IMR-90 (cell line): ENCODE measurements around the gene TRAPPC12. TPM values are rescaled to one million over a fixed set of nuclear protein-coding genes. Genes with fewer than 3 reads are reported as not detected.

Experiments
- ATAC-seq: fragments of 200-7000 bp; cut with Tn5 transposase; 2 replicates; pipeline ENCODE4 v1.9.1; 2020; ENCODE audit warnings: low read depth, mild to moderate bottlenecking, moderate library complexity
- BruUV-seq: library from RNA; stranded (reverse); fragments of 400-500 nt; replicated peaks from 2 replicates; lab custom pipeline; 2021; lab: Mats Ljungman, UMichigan
- CTCF ChIA-PET: fragments of 300-600 bp; formaldehyde crosslinking; extraction: SDS; loops from one replicate; lab custom pipeline; 2021; ENCODE audit warnings: antibody characterized with exemption; lab: Yijun Ruan, JAX
- POLR2A ChIA-PET: fragments of 300-600 bp; sonication (Branson Sonifier 250); formaldehyde crosslinking; loops from one replicate; lab custom pipeline; 2022; ENCODE audit warnings: antibody characterized with exemption; ENCODE audit not compliant: unreplicated experiment; lab: Charles Lee
- DNase-seq: peaks from one replicate; pipeline ENCODE4 v3.0.0; 2013
- H2AFZ ChIP-seq: replicated peaks from 2 replicates; pipeline ENCODE3; 2013; ENCODE audit warnings: low read length, mild to moderate bottlenecking; ENCODE audit not compliant: poor library complexity
- H2AK5ac ChIP-seq: 2 replicates; pipeline ENCODE4 v1.6.1; 2013; ENCODE audit warnings: low read depth, low read length, inconsistent platforms
- H2AK9ac ChIP-seq: replicated peaks from 2 replicates; pipeline ENCODE3; 2013; ENCODE audit warnings: mild to moderate bottlenecking, low read depth, low read length, moderate library complexity; ENCODE audit not compliant: poor library complexity
- H2BK120ac ChIP-seq: 2 replicates; pipeline ENCODE4 v1.6.1; 2013; ENCODE audit warnings: low read depth, low read length, inconsistent platforms
- H2BK15ac ChIP-seq: 3 replicates; pipeline ENCODE4 v1.6.1; 2013; ENCODE audit warnings: low read depth, low read length, inconsistent platforms
- H2BK20ac ChIP-seq: 2 replicates; pipeline ENCODE4 v1.6.1; 2013; ENCODE audit warnings: low read depth, mild to moderate bottlenecking, inconsistent platforms, low read length, moderate library complexity
- H2BK5ac ChIP-seq: 2 replicates; pipeline ENCODE4 v1.6.1; 2013; ENCODE audit warnings: mild to moderate bottlenecking, low read depth, low read length, inconsistent platforms; ENCODE audit not compliant: poor library complexity, severe bottlenecking
- H3K14ac ChIP-seq: replicated peaks from 2 replicates; pipeline ENCODE4 v1.6.1; 2013; ENCODE audit warnings: low read depth, low read length, inconsistent platforms
- H3K18ac ChIP-seq: 2 replicates; pipeline ENCODE4 v1.6.1; 2013; ENCODE audit warnings: low read depth, low read length, control low read depth
- H3K23ac ChIP-seq: 2 replicates; pipeline ENCODE4 v1.6.1; 2013; ENCODE audit warnings: low read depth, low read length, inconsistent platforms
- H3K27ac ChIP-seq: 2 replicates; pipeline ENCODE4 v1.5.1; 2013; ENCODE audit warnings: mild to moderate bottlenecking, control low read depth, low read length; ENCODE audit not compliant: insufficient read depth
- H3K27me3 ChIP-seq: 2 replicates; pipeline ENCODE4 v1.6.1; 2013; ENCODE audit warnings: low read length; ENCODE audit not compliant: control insufficient read depth, insufficient read depth
- H3K36me3 ChIP-seq: 2 replicates; pipeline ENCODE4 v1.6.1; 2013; ENCODE audit warnings: low read length, mixed read lengths; ENCODE audit not compliant: control insufficient read depth, insufficient read depth
- H3K4ac ChIP-seq: 2 replicates; pipeline ENCODE4 v1.6.1; 2013; ENCODE audit warnings: low read depth, low read length, inconsistent platforms
- H3K4me1 ChIP-seq: 2 replicates; pipeline ENCODE4 v1.6.1; 2013; ENCODE audit warnings: low read length, mixed read lengths; ENCODE audit not compliant: control insufficient read depth, insufficient read depth
- H3K4me2 ChIP-seq: 2 replicates; pipeline ENCODE4 v1.6.1; 2013; ENCODE audit warnings: low read depth, mild to moderate bottlenecking, control low read depth, low read length, moderate library complexity
- H3K4me3 ChIP-seq: 2 replicates; pipeline ENCODE4 v1.5.1; 2013; ENCODE audit warnings: low read depth, mild to moderate bottlenecking, control low read depth, low read length, moderate library complexity; ENCODE audit not compliant: insufficient read depth
- H3K56ac ChIP-seq: 2 replicates; pipeline ENCODE4 v1.6.1; 2013; ENCODE audit warnings: low read length, inconsistent platforms; ENCODE audit not compliant: insufficient read depth; ENCODE audit errors: extremely low read depth
- H3K79me1 ChIP-seq, 2 experiments: 2 replicates each; pipeline ENCODE4 v1.6.1; 2013; ENCODE audit warnings: low read length in 2 of 2, inconsistent platforms in 1 of 2, low read depth in 1 of 2
- H3K9ac ChIP-seq: 2 replicates; pipeline ENCODE4 v1.6.1; 2013; ENCODE audit warnings: low read depth, low read length, control low read depth
- H3K9me1 ChIP-seq: 2 replicates; pipeline ENCODE4 v1.6.1; 2013; ENCODE audit warnings: low read length, inconsistent platforms; ENCODE audit not compliant: insufficient read depth
- H3K9me3 ChIP-seq: 2 replicates; pipeline ENCODE4 v1.6.1; 2013; ENCODE audit warnings: low read length; ENCODE audit not compliant: control insufficient read depth, insufficient read depth
- H4K20me1 ChIP-seq: 2 replicates; pipeline ENCODE4 v1.6.1; 2013; ENCODE audit warnings: low read length, inconsistent platforms; ENCODE audit not compliant: insufficient read depth
- H4K5ac ChIP-seq: 2 replicates; pipeline ENCODE4 v1.6.1; 2013; ENCODE audit warnings: mild to moderate bottlenecking, low read depth, low read length, control low read depth
- H4K8ac ChIP-seq, 2 experiments: 2 replicates each; pipeline ENCODE4 v1.6.1; 2013; ENCODE audit warnings: low read depth in 2 of 2, low read length in 2 of 2, control low read depth in 1 of 2, inconsistent platforms in 1 of 2
- H4K91ac ChIP-seq: 2 replicates; pipeline ENCODE4 v1.6.1; 2013; ENCODE audit warnings: low read depth, low read length, inconsistent platforms; ENCODE audit not compliant: insufficient read depth
- BHLHE40 ChIP-seq: fragments of 150-350 bp; IDR thresholded peaks from 2 replicates; pipeline ENCODE4 v1.6.1; 2016; ENCODE audit warnings: mild to moderate bottlenecking, low read depth, low read length
- CEBPB ChIP-seq: IDR thresholded peaks from 2 replicates; pipeline ENCODE4 v1.6.1; 2012; ENCODE audit warnings: low read depth, low read length, improper control_type of control experiment
- CHD1 ChIP-seq: IDR thresholded peaks from 2 replicates; pipeline ENCODE4 v1.6.1; 2012; ENCODE audit warnings: low read depth, low read length, improper control_type of control experiment
- CTCF ChIP-seq: conservative IDR thresholded peaks from 2 replicates; pipeline ENCODE4 v1.5.1; 2012; ENCODE audit warnings: mild to moderate bottlenecking, low read depth, low read length, improper control_type of control experiment
- ELK1 ChIP-seq: fragments of 150-350 bp; IDR thresholded peaks from 2 replicates; pipeline ENCODE4 v1.6.1; 2016; ENCODE audit warnings: low read depth, mild to moderate bottlenecking, low read length, moderate library complexity, borderline replicate concordance
- FOS ChIP-seq: fragments of 150-350 bp; IDR thresholded peaks from 2 replicates; pipeline ENCODE4 v1.6.1; 2016; ENCODE audit warnings: low read depth, low read length
- MAFK ChIP-seq: IDR thresholded peaks from 2 replicates; pipeline ENCODE4 v1.6.1; 2012; ENCODE audit warnings: low read depth, low read length, improper control_type of control experiment
- MAZ ChIP-seq: IDR thresholded peaks from 2 replicates; pipeline ENCODE4 v1.6.1; 2012; ENCODE audit warnings: low read depth, mild to moderate bottlenecking, low read length, improper control_type of control experiment, moderate library complexity, borderline replicate concordance
- MXI1 ChIP-seq: IDR thresholded peaks from 2 replicates; pipeline ENCODE4 v1.6.1; 2012; ENCODE audit warnings: low read depth, mild to moderate bottlenecking, low read length, moderate library complexity, borderline replicate concordance
- NFE2L2 ChIP-seq: fragments of 150-350 bp; IDR thresholded peaks from 2 replicates; pipeline ENCODE4 v1.6.1; 2016; ENCODE audit warnings: low read depth, mild to moderate bottlenecking, low read length
- POLR2A ChIP-seq: IDR thresholded peaks from 2 replicates; pipeline ENCODE4 v1.6.1; 2012; ENCODE audit warnings: mild to moderate bottlenecking, low read depth, low read length
- RAD21 ChIP-seq: IDR thresholded peaks from 2 replicates; pipeline ENCODE4 v1.6.1; 2012; ENCODE audit warnings: low read length, improper control_type of control experiment
- RCOR1 ChIP-seq: IDR thresholded peaks from 2 replicates; pipeline ENCODE4 v1.6.1; 2012; ENCODE audit warnings: mild to moderate bottlenecking, low read length, improper control_type of control experiment; ENCODE audit not compliant: insufficient replicate concordance
- RFX5 ChIP-seq: IDR thresholded peaks from 2 replicates; pipeline ENCODE4 v1.8.0; 2012; ENCODE audit warnings: low read depth, mild to moderate bottlenecking, low read length, moderate library complexity
- SMC3 ChIP-seq: fragments of 150-350 bp; IDR thresholded peaks from 2 replicates; pipeline ENCODE4 v1.6.1; 2016; ENCODE audit warnings: low read depth, mild to moderate bottlenecking, antibody characterized with exemption, low read length, moderate library complexity
- USF2 ChIP-seq: fragments of 150-350 bp; IDR thresholded peaks from 2 replicates; pipeline ENCODE4 v1.6.1; 2017; ENCODE audit warnings: mild to moderate bottlenecking, antibody characterized with exemption, low read length, low read depth
- WGBS, 2 experiments: methylation state at CpG; one replicate each; pipeline versions ENCODE4 v1.1.5 to v1.1.7; 2013; ENCODE audit warnings: missing lambda C conversion rate in 2 of 2; ENCODE audit not compliant: insufficient read length in 1 of 2; ENCODE audit errors: extremely low coverage in 2 of 2; 5-methylcytosine and 5-hydroxymethylcytosine counted together
- dilution Hi-C: fragments of 300-500 bp; cut with HindIII; formaldehyde crosslinking; loops from one replicate; pipeline ENCODE4 v1.14.3; 2018; ENCODE audit warnings: low sequenced_read_pairs; ENCODE audit not compliant: unreplicated experiment
- in situ Hi-C: fragments of 300-500 bp; cut with MboI; formaldehyde crosslinking; loops from 3 replicates; pipeline ENCODE4 v1.14.3; 2019; ENCODE audit warnings: low sequenced_read_pairs, inconsistent platforms, mixed read lengths
- intact Hi-C: fragments of 100-400 bp; cut with micrococcal nuclease; formaldehyde crosslinking; loops from 2 replicates; pipeline ENCODE4 v1.10.0; 2022
- polyA plus RNA-seq, 3 experiments: library from polyadenylated mRNA; depleted of rRNA; stranded (reverse); fragments of >200 nt; gene quantifications; 2 replicates each; pipeline ENCODE4 v1.2.3, GENCODE V29; 2012; ENCODE audit warnings: low replicate concordance in 1 of 3
- total RNA-seq: library from RNA; depleted of rRNA; stranded (reverse); fragments of >200 nt; gene quantifications from 2 replicates; pipeline ENCODE4 v1.2.3, GENCODE V29; 2012

TRAPPC12 gene
- total and polyA plus RNA-seq, 2 of the 4 experiments (the other 2 are of a cell fraction): 25.8 to 69.9 TPM

GRCh38 chr2:3504741-3505140 is 125.2 kb downstream of the TRAPPC12 start:
- no peaks in the 10 kb centered on the region for H3K9me3 ChIP-seq
- no peaks in the 10 kb centered on the region for H3K27me3 ChIP-seq
- no peak overlapping the region for H3K4me2 ChIP-seq
- no peak overlapping the region for H2BK120ac ChIP-seq
- peaks cover 11 to 42% of the 10 kb centered on the region in 2 experiments for H3K79me1 ChIP-seq
- no peak overlapping the region for H4K5ac ChIP-seq
- intact Hi-C loops (no loop called here), dilution Hi-C loops (no loop called here), in situ Hi-C loops (no loop called here)
- peaks cover 4% of the 10 kb centered on the region; the same call in 1 of the 2 replicates for H4K20me1 ChIP-seq
- H2AFZ ChIP-seq: no peak overlapping the region
- peaks cover 7% of the 10 kb centered on the region for H3K9me1 ChIP-seq
- H2AK5ac ChIP-seq: no peak overlapping the region
- H3K4ac ChIP-seq: no peak overlapping the region
- ChIA-PET CTCF (no interaction called here), POLR2A (no interaction called here)
- H3K56ac ChIP-seq: no peak overlapping the region
- H2BK20ac ChIP-seq: no peak overlapping the region
- no peak overlapping the region for H3K27ac ChIP-seq
- no peak overlapping the region for H3K4me3 ChIP-seq
- no peak overlapping the region for H2BK5ac ChIP-seq
- no peak overlapping the region for H3K18ac ChIP-seq
- no peak overlapping the region for H3K9ac ChIP-seq
- no peak for TF ChIP-seq CEBPB
- no peak for TF ChIP-seq RAD21
- no peak for TF ChIP-seq CHD1
- no peak for TF ChIP-seq MXI1
- no peak for TF ChIP-seq RFX5
- TF ChIP-seq POLR2A: no peak
- no peak for TF ChIP-seq USF2
- no peak for TF ChIP-seq MAFK
- TF ChIP-seq RCOR1: no peak
- no peak for TF ChIP-seq FOS
- TF ChIP-seq MAZ: no peak
- no peak for TF ChIP-seq SMC3
- no peak for TF ChIP-seq BHLHE40
- TF ChIP-seq ELK1: no peak
- no peak for TF ChIP-seq CTCF
- TF ChIP-seq NFE2L2: no peak
- no TSS peak for BruUV-seq
- no peak overlapping the region for H2BK15ac ChIP-seq
- H2AK9ac ChIP-seq: no peak overlapping the region
- H3K36me3 ChIP-seq: peaks cover 33% of the 10 kb centered on the region
- no peak overlapping the region for H4K8ac ChIP-seq
- WGBS, 2 experiments: no CpG with 5 or more reads among the region's 5 CpGs
- ATAC-seq (no peak), DNase-seq (no peak)
- H3K4me1 ChIP-seq: no peaks in the 10 kb centered on the region
- no peak overlapping the region for H3K14ac ChIP-seq
- H3K23ac ChIP-seq: no peak overlapping the region
- no peak overlapping the region for H4K91ac ChIP-seq
